GM12872 (cell line): Measurements from ENCODE around the gene GYG2.

Experiments
- CTCF ChIP-seq: IDR thresholded peaks from 3 replicates; pipeline ENCODE4 v1.5.1; 2011; ENCODE audit warnings: low read depth, mild to moderate bottlenecking, low read length, moderate library complexity; ENCODE audit not compliant: insufficient read depth

GYG2 gene

GRCh38 chrX:2812161-2812907 is 16.4 kb upstream of the GYG2 start:
- peak; percentile 49 for TF ChIP-seq CTCF

DNA sequence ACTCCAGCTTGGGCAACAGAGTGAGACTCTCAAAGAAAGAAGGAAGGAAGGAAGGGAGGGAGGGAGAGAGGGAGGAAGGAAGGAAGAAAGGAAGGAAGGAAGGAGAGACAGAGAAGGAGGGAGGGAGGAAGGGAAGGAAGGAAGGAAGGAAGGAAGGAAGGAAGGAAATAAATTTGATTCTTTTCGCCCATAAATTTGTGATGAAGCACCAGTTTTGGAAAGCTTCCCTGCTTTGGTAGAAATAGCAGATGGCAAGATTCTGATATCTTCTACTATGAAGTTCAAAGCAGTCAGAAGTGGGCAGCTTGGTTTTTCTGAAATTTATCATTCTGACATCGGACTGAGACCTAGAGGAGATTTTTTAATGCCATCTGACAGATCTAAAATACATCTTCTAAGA is 11.7 kb upstream of the GYG2 start:
- TF ChIP-seq CTCF, result no peak

DNA sequence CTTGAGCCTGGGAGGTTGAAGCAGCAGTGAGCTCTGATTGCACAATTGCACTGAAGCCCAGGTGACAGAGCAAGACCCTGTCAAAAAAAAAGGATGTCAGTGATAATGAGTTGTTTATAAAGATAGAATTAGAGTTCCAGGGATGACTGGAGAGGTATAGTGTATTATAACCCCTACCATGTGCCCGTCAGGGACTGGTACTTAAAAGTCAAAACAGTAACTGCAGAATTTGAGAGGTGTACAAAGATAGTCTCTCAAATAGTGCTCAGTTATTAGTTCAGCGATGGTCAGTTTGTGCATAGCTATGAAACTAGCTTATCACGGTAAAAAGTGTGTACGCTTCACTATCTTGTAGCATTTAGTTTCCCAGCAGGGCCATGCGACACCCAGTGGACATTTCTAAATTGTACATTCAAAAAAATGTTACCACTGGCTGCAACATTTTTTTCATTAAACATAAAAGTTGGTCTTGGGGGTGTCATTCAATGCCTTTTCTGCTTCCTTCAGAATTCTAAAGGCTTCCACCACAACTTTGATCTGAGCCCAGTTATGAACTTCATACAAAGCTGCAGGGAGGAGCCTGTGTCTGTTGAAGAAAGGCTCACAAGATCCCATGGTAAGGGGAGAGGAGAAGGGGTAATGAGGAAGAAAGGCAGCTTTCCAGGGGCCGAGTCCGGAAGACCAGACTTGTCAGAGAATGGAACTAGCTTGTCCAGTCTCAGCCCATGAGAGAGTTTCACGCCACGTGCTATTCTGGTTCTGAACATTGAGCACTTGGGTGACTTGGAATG is 9.2 kb upstream of the GYG2 start:
- TF ChIP-seq CTCF, result peak; percentile 41; the same call in 2 of the 3 replicates

DNA sequence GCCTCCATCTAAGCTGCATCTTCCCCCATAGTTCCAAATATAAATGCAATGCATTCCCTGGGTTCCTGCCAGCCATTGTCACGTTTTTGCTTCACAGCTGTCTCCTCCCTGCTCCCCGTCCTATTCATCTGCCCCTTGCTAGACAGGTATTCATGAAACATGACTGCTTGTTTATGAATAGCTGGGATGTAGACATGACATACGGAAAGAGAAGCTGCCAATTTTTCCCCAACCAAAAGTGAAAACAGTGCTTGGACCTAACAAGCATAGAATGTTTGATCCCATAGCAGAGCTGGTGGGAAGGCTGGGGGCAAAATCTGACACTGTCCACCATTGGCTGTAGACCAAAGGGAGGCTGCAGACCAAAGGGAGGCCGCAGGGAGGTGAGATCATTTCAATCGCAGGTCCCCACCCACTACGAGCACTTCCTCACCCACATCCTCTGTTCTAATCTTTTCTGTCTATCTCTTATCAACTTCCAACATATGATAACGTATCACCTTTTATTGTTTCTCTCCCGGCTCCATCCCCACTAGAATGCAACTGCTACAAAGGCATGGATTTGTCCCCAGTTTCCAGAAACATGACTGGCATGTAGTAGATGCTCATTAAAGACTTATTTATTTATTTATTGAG is 8.5 kb upstream of the GYG2 start:
- TF ChIP-seq CTCF, result no peak

DNA sequence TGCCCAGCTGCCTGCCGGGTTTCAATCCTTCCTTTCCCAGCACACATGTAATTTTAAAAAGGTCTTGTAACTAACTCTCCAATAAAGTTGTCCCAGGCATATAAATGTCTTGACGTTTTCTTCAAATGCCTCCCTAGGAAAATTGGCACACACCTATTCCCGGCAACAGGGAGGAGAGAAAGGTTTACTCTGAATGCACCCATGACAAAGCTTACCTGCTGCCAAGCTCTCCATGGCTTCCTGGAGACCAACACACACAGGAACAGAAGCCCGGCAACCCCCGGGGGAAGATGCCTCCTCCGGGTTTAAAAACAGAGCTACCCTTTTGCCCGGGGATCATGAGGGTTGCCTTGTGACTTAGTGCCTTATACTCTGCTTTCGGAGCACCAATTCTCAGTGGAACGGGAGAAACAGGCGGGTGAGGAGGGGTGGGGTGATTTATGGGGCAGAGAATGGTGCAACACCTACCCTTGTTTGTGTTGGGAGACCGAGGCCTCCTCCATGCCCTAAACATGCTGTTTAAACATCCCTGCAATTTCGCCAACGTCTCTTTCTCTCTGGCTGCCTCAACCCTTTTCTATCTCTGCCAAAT is 4.8 kb upstream of the GYG2 start:
- TF ChIP-seq CTCF, result no peak

DNA sequence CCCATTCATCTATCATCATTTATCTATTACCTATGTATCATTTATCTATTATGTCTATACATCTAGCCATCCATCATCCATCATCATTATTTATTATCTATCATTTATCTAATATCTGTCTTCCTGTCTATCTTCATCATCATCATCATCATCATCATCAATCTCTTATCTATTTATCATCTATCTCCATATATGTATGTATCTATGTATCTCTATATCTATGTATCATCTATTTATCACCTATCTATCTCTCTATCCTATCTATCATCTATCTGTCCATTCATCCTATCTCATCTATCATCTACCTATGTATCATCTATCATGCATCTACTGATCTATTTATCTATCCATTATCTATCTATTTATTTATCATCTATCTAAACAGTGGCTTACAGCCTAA is 3.8 kb upstream of the GYG2 start:
- TF ChIP-seq CTCF, result no peak

DNA sequence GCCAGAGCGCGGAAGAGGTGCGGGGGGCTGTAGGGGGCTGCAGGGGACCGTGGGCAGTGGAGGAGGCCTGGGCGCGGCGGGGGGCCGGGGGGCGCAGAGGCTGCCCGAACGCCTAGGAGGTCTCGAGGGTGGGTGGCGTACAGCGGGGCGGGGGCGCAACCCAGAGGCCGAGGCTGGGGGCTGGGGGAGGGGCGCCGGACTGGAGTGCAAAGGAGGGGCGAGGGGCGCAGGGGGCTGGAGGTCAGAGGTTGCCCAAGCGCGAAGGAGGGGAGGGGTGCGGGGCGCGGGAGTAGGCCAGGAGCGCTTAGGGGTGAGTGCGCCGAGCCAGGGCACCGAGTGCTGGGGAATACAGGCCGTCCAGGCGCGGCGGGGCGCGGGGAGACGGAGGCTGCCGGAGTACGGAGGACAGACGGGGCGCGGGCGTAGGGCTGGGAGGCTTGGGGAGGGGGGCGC is 255 bp downstream of the GYG2 start:
- no peak for TF ChIP-seq CTCF
